Fibroblast of mammary gland (primary cell): ENCODE data around the gene TRIM63.
"Not testable (repeated sequence)": the region's sequence is repeated elsewhere in the genome, so short reads cannot be mapped to it uniquely, and the experiment has no call there.

ENCODE experiments used
- DNase-seq: peaks from one replicate; pipeline ENCODE4 v3.0.0-alpha.2; 2010; ENCODE audit warnings: low read depth
- H3K4me3 ChIP-seq: 2 replicates; pipeline ENCODE4 v1.5.1; 2011; ENCODE audit warnings: low read depth, mild to moderate bottlenecking, low read length, moderate library complexity; ENCODE audit not compliant: control insufficient read depth
- TF ChIP-seq, protein P1 (sequence below): conservative IDR thresholded peaks from 2 replicates; pipeline ENCODE4 v1.5.1; 2011; ENCODE audit warnings: low read depth, low read length, inconsistent platforms; ENCODE audit not compliant: control insufficient read depth, insufficient read depth

The TRIM63 gene

DNA sequence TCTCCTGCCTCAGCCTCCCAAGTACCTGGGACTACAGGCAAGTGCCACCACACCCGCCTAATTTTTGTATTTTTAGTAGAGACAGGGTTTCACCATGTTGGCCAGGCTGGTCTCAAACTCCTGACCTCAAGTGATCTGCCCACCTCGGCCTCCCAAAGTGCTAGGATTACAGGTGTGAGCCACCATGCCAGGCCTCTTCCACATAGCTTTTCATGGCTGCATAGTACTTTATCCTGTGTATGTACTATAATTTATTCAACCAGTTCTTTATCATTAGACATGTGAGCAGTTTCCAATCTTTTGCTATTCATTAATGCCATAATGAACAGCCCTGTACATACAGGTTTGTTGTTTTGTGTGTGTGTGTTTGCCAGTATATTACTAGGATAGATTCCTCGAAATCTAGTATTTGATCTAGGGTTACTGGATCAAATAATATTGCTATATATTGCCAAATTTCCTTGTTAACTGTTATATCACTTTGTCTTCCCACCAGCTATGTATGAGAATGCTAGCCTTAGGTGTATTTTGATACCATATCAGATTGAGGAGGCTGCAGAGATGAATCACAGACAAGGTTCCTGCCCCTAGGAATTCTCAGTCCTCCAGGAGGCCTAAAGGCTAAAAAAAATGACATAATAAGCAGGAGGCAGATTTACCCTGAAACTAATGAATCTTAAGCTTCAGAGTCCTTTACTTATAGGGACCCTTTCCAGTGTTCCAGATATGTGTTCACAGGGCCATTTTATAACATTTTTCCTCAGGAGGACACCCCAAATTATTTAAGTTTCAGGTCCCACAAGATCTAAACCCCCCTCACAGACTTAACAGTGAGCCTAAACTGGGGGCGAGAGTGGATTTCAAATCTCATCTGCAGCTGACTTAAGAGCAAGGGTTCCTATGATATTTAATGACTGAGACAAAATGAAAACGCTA, 42.1 kb upstream of the TRIM63 start:
- no peak overlapping the region for H3K4me3 ChIP-seq
- TF ChIP-seq, protein P1, sequence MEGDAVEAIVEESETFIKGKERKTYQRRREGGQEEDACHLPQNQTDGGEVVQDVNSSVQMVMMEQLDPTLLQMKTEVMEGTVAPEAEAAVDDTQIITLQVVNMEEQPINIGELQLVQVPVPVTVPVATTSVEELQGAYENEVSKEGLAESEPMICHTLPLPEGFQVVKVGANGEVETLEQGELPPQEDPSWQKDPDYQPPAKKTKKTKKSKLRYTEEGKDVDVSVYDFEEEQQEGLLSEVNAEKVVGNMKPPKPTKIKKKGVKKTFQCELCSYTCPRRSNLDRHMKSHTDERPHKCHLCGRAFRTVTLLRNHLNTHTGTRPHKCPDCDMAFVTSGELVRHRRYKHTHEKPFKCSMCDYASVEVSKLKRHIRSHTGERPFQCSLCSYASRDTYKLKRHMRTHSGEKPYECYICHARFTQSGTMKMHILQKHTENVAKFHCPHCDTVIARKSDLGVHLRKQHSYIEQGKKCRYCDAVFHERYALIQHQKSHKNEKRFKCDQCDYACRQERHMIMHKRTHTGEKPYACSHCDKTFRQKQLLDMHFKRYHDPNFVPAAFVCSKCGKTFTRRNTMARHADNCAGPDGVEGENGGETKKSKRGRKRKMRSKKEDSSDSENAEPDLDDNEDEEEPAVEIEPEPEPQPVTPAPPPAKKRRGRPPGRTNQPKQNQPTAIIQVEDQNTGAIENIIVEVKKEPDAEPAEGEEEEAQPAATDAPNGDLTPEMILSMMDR = no peak
- no peak for DNase-seq

DNA sequence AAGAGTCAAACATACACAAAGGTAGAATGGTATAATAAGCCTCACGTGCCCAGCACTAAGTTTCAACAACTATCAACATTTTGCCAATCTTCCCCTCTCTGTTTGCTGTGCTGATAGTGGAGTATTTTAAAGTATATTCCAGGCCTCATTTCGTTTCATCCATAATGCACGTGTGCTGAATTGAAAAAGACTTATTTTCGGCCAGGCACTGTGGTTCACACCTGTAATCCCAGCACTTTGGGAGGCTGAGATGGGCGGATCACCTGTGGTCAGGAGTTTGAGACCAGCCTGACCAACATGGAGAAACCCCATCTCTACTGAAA, 37.8 kb upstream of the TRIM63 start:
- DNase-seq, H3K4me3 ChIP-seq: not testable (repeated sequence)

DNA sequence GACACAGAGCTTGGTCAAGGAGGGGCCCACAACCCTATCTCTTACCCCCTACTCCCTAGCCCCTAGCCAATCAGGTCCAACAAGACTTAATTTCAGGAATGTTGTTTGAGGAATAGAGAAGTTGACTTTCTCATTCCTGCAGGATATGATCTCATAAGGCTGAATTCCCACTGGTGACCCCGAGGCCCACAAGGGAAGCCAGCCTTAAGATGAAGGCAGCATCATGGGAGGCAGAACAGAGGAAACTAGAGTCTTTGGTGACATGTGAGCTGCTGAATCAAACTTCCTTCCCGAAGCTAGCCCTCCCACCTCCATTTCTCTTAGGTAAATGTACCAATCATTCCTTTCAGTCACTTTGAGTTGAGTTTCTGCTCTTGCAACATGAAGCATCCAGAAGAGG, 35.1 kb upstream of the TRIM63 start:
- TF ChIP-seq, protein P1 = no peak
- no peak for DNase-seq
- no peak overlapping the region for H3K4me3 ChIP-seq

DNA sequence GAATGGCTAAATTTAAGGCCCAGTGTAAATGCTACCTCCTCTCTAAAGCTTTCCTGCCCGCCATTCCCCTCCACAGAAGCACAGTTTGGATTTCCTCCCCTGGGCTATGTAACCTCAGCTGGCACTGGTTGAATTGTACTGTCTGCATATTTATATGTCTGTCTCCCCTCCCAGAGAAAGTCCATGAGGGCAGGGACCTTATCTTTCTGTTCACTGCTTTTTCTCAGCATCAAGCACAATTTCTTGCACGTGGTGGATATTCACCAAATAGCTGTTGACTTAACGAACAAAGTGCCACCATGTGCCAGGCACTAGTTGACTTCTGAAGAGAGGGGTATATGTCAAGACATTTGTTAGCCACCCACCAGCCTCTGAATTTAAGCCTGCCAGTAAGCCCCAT, 34.7 kb upstream of the TRIM63 start:
- H3K4me3 ChIP-seq = no peak overlapping the region
- DNase-seq = no peak
- TF ChIP-seq, protein P1 = no peak

DNA sequence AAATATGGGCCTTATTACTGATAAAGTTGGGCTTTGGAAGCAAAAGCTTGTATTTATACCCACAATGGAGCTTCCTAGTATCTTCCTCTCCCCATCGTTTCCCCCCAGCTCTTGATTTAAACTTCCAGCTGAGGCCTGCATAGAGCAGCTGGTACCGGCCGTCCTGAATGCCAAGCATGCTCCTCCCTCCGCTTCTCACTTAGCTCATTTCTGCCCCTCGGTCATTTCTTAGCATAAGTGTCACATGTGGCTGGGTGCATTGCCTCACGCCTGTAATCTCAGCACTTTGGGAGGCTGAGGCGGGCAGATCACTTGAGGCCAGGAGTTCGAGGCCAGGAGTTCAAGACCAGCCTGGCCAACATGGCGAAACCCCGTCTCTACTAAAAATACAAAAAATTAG, 32.8 kb upstream of the TRIM63 start:
- not testable (repeated sequence) for DNase-seq, H3K4me3 ChIP-seq

DNA sequence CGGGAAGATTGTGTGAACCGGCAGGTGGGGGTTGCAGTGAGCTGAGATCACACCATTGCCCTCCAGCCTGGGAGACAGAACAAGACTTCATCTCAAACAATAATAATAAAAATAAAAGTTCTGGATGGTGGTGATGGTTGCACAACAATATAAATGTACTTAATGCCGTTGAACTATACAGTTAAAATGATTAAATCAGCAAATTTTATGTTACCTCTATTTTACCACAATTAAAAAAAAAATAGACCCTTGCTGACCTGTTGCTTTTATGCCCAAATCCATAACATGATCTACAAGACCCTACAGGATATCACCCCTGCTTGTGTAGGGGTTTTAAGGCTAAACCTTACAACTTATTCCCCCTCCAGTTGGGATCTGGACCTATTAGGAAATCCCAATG, 32.4 kb upstream of the TRIM63 start:
- TF ChIP-seq, protein P1 = no peak
- DNase-seq = no peak

DNA sequence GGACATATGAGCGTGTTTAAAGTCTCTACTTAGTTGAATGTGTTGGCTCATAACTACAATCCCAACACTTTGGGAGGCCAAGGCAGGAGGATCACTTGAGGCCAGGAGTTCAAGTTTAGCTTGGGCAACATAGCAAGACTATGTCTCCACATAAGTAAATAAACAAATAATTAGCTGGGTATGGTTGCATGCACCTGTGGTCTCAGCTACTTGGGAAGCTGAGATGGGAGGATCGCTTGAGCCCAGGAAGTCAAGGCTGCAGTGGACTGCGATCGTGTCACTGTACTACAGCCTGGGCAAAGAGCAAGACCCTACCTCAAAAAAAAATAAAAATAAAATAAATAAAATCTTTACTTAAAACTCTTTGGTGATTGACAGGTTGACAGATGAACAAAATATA, 31.2 kb upstream of the TRIM63 start:
- DNase-seq = no peak
- TF ChIP-seq, protein P1 = no peak
- H3K4me3 ChIP-seq = no peak overlapping the region

More for the DNA sequence above, 32.4 kb upstream of the TRIM63 start:
- no peak overlapping the region for H3K4me3 ChIP-seq

DNA sequence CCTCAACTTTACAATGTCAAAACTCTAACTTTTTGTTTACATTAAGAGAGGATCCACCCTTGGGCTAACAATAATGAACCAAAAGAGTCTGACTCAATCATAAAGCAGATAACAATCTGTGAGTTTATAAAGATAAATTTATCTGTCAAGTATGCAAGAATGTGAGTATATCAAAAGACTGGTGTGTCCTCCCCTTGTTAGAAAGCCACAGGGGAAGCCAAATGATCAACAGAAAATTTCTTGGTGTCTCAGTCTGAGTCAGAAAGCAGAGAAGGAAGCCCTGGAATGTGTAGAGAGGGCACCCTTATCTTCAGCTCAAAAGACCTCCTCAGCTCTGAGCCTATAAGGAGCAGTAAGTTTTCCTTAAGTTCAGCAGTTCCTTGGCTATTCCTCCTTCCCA, 30.3 kb upstream of the TRIM63 start:
- TF ChIP-seq, protein P1 = no peak
- DNase-seq = no peak
- no peak overlapping the region for H3K4me3 ChIP-seq
